Measurements from ENCODE around the gene OST4.

The OST4 gene

DNA sequence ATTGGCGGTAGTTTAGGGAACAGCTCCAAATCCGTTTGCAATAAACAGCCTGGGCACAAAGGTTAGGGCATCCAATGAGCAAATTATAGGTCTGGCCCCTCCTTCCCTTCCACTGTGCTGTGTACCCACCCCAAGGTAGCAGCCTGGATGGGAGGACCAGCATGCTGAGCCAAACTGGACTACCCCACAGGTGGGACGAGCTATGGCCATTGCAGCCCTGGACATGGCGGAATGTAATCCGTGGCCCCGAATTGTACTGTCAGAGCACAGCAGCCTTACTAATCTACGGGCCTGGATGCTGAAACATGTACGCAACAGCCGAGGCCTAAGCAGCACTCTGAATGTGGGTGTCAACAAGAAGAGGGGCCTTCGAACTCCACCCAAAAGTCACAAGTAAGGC is 13.2 kb downstream of the OST4 start:
- Histone ChIP-seq H3K4me1 (ENCODE audit: insufficient read depth, low read length, severe bottlenecking) (no peaks in the 10 kb centered on the region), H3K9me3 (ENCODE audit: low read length) (no peaks in the 10 kb centered on the region), H4K20me1 (ENCODE audit: insufficient read depth, low read length) (no peaks in the 10 kb centered on the region), H2AFZ (ENCODE audit: low read length) (no peak overlapping the region), H3K27ac (ENCODE audit: low read depth, low read length, poor library complexity, severe bottlenecking) (no peak overlapping the region), H3K4me2 (ENCODE audit: low read length) (no peak overlapping the region), H3K79me2 (ENCODE audit: insufficient read depth, low read length) (no peaks in the 10 kb centered on the region), H3F3A (ENCODE audit: insufficient read depth, low read length) (no peaks in the 10 kb centered on the region), H3K27me3 (ENCODE audit: insufficient read depth, low read length) (no peaks in the 10 kb centered on the region), H3K4me3 (ENCODE audit: low read depth, low read length, poor library complexity, severe bottlenecking) (no peak overlapping the region), H3K9ac (ENCODE audit: low read length) (no peak overlapping the region), H3K9me2 (ENCODE audit: low read depth, low read length) (no peaks in the 10 kb centered on the region), H3K36me3 (ENCODE audit: insufficient read depth, low read length) (peaks cover 58% of the 10 kb centered on the region)
- TF ChIP-seq EZH2 (IDR thresholded peaks at IDR 0.05; ENCODE audit: borderline replicate concordance, low read length) (no peak), CTCF (IDR thresholded peaks at IDR 0.05; ENCODE audit: low read length) (no peak)

DNA sequence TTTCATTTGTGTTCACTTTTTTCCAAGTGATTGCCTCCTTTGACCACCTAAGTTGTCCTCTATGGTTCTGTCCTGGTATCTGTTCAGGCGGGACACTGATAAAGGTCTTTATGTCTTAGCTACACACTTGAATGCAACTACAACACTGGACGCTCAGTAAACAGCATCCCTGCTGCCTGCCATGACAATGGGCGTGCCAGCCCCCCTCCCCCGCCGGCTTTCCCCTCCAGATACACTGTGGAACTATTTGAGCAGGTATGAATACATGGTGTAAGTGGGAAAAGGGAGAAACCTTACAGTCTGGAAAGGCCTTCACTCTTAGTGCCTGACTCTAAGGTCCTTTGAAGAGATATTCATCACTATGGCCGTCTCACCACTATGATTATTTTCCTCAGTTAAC is 14.3 kb downstream of the OST4 start:
- H3K9me2 ChIP-seq (ENCODE audit: low read depth, low read length) = no peaks in the 10 kb centered on the region
- no peak overlapping the region for H3K4me3 ChIP-seq (ENCODE audit: low read depth, low read length, poor library complexity, severe bottlenecking)
- H3K27me3 ChIP-seq (ENCODE audit: insufficient read depth, low read length) = no peaks in the 10 kb centered on the region
- no peaks in the 10 kb centered on the region for H4K20me1 ChIP-seq (ENCODE audit: insufficient read depth, low read length)
- H3K36me3 ChIP-seq (ENCODE audit: insufficient read depth, low read length) = peaks cover 51% of the 10 kb centered on the region
- no peak overlapping the region for H3K27ac ChIP-seq (ENCODE audit: low read depth, low read length, poor library complexity, severe bottlenecking)
- no peaks in the 10 kb centered on the region for H3K79me2 ChIP-seq (ENCODE audit: insufficient read depth, low read length)
- H3K9ac ChIP-seq (ENCODE audit: low read length) = no peak overlapping the region
- no peak overlapping the region for H2AFZ ChIP-seq (ENCODE audit: low read length)
- no peak for TF ChIP-seq CTCF (IDR thresholded peaks at IDR 0.05; ENCODE audit: low read length)
- TF ChIP-seq EZH2 (IDR thresholded peaks at IDR 0.05; ENCODE audit: borderline replicate concordance, low read length) = no peak
- H3K4me1 ChIP-seq (ENCODE audit: insufficient read depth, low read length, severe bottlenecking) = peaks cover 7% of the 10 kb centered on the region
- no peaks in the 10 kb centered on the region for H3F3A ChIP-seq (ENCODE audit: insufficient read depth, low read length)
- H3K9me3 ChIP-seq (ENCODE audit: low read length) = no peaks in the 10 kb centered on the region
- H3K4me2 ChIP-seq (ENCODE audit: low read length) = no peak overlapping the region

GRCh38 chr2:27054721-27055120 is 16.7 kb downstream of the OST4 start:
- no peaks in the 10 kb centered on the region for H3K9me2 ChIP-seq (ENCODE audit: low read depth, low read length)
- no peaks in the 10 kb centered on the region for H4K20me1 ChIP-seq (ENCODE audit: insufficient read depth, low read length)
- no peak overlapping the region for H3K4me3 ChIP-seq (ENCODE audit: low read depth, low read length, poor library complexity, severe bottlenecking)
- peaks cover 51% of the 10 kb centered on the region for H3K36me3 ChIP-seq (ENCODE audit: insufficient read depth, low read length)
- H3K27ac ChIP-seq (ENCODE audit: low read depth, low read length, poor library complexity, severe bottlenecking) = no peak overlapping the region
- no peaks in the 10 kb centered on the region for H3K27me3 ChIP-seq (ENCODE audit: insufficient read depth, low read length)
- H3F3A ChIP-seq (ENCODE audit: insufficient read depth, low read length) = no peaks in the 10 kb centered on the region
- no peak overlapping the region for H3K9ac ChIP-seq (ENCODE audit: low read length)
- H3K9me3 ChIP-seq (ENCODE audit: low read length) = no peaks in the 10 kb centered on the region
- H3K79me2 ChIP-seq (ENCODE audit: insufficient read depth, low read length) = no peaks in the 10 kb centered on the region
- no peak overlapping the region for H3K4me2 ChIP-seq (ENCODE audit: low read length)
- TF ChIP-seq CTCF (IDR thresholded peaks at IDR 0.05; ENCODE audit: low read length) (no peak), EZH2 (IDR thresholded peaks at IDR 0.05; ENCODE audit: borderline replicate concordance, low read length) (no peak)
- no peak overlapping the region for H2AFZ ChIP-seq (ENCODE audit: low read length)
- H3K4me1 ChIP-seq (ENCODE audit: insufficient read depth, low read length, severe bottlenecking) = peaks cover 11% of the 10 kb centered on the region

All from OCI-LY1 (cell line).